Erythroblast (primary cell): ENCODE measurements around the gene ZFX.

Source experiments
- GATA1 ChIP-seq: IDR thresholded peaks from 2 replicates; pipeline ENCODE4 v1.6.1; 2011; ENCODE audit warnings: low read depth, mild to moderate bottlenecking, control low read depth, low read length, moderate library complexity
- POLR2A ChIP-seq: IDR thresholded peaks from 2 replicates; pipeline ENCODE4 v1.6.1; 2011; ENCODE audit warnings: mild to moderate bottlenecking, low read length

DNA sequence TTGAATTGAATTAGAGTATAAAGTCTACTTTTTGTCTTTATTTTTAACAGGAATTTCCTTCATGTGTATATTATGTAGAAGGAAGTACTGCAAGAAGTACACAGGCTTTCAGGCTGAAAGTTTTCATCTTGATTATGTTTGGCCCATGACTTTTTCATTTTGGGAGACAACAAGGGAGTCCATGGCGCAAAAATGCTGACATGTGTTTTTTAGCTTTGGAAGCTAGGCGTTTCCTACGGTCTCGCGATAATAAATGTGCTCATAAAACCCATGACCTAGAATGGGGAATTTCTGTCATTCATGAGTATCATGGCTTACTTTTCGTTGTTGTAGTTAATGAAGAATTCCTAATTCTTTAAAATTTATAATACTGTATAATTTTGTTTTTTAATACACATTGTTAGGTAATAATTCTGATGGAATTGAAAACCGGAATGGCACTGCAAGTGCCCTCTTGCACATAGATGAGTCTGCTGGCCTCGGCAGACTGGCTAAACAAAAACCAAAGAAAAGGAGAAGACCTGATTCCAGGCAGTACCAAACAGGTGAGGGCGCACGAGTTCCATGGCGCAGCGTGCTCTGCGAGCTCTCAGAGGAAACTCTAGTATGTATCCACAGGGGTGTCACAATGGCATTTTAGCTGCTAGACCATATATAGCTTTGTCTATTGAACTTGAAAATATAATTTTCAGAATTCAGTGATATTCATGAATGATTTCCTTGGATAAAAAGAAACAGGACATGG, 59.1 kb downstream of the ZFX start:
- no peak for TF ChIP-seq POLR2A
- no peak for TF ChIP-seq GATA1
